HCT116 (cell line): ENCODE data around the gene MRPL9. TPM values are rescaled to one million over a fixed set of nuclear protein-coding genes. Genes with fewer than 3 reads are reported as not detected.

Experiments
- ATAC-seq: fragments of 200-7000 bp; cut with Tn5 transposase; 2 replicates; pipeline ENCODE4 v1.9.1; 2020; ENCODE audit warnings: mild to moderate bottlenecking, moderate library complexity
- BruUV-seq: library from RNA; stranded (reverse); fragments of 400-500 nt; replicated peaks from 2 replicates; lab custom pipeline; 2021; lab: Mats Ljungman, UMichigan
- CTCF ChIA-PET: fragments of 300-600 bp; sonication (Branson Sonifier 250); formaldehyde crosslinking; loops from one replicate; lab custom pipeline; 2021; ENCODE audit warnings: antibody characterized with exemption; lab: Charles Lee
- POLR2A ChIA-PET: fragments of 300-600, 350-600 bp; sonication (Branson Sonifier 250); formaldehyde crosslinking; loops from one replicate; lab custom pipeline; 2021; ENCODE audit warnings: antibody characterized with exemption; lab: Charles Lee
- RAD21 ChIA-PET, 2 experiments: fragments of 300-600 bp; sonication (Branson Sonifier 250); formaldehyde crosslinking; loops; one replicate each; lab custom pipeline; 2023; ENCODE audit warnings: low total read pairs in 2 of 2; ENCODE audit not compliant: uncharacterized antibody in 2 of 2, unreplicated experiment in 2 of 2, low non-redundant PET in 1 of 2; lab: Charles Lee
- DNase-seq: peaks from one replicate; pipeline ENCODE4 v3.0.0-alpha.2; 2010; ENCODE audit warnings: low read depth, low spot score
- H2AFZ ChIP-seq: fragments of 200-600 bp; shearing (Covaris generic), sonication (generic); 2 replicates; pipeline ENCODE4 v1.6.1; 2017; ENCODE audit warnings: low read depth, mixed run types, mixed read lengths, antibody characterized with exemption, low read length; ENCODE audit not compliant: poor library complexity, severe bottlenecking
- H3K27ac ChIP-seq: 2 replicates; pipeline ENCODE4 v1.5.1; 2012; ENCODE audit warnings: low read depth, low read length
- H3K27me3 ChIP-seq: fragments of 200-600 bp; sonication (generic); 2 replicates; pipeline ENCODE4 v1.6.1; 2016; ENCODE audit warnings: mixed run types, low read length, mixed read lengths; ENCODE audit not compliant: insufficient read depth
- H3K36me3 ChIP-seq, 2 experiments: fragments of 200-500 bp in 1 of 2; fragments of 200-600 bp in 1 of 2; sonication (Bioruptor generic) in 1 of 2; sonication (generic) in 1 of 2; 2 replicates each; pipeline versions ENCODE4 v1.5.1 to v1.6.1; 2014 to 2016; ENCODE audit warnings: low read length in 2 of 2, inconsistent platforms in 1 of 2, mixed read lengths in 1 of 2, mixed run types in 1 of 2; ENCODE audit not compliant: insufficient read depth in 2 of 2, control insufficient read depth in 1 of 2
- H3K4me1 ChIP-seq, 2 experiments: fragments of 200-600 bp in 1 of 2; sonication (generic) in 1 of 2; 2 replicates each; pipeline versions ENCODE4 v1.5.1 to v1.6.1; 2012 to 2017; ENCODE audit warnings: low read length in 2 of 2, inconsistent platforms in 1 of 2, mild to moderate bottlenecking in 1 of 2, mixed read lengths in 1 of 2, mixed run types in 1 of 2, moderate library complexity in 1 of 2; ENCODE audit not compliant: insufficient read depth in 2 of 2, control insufficient read depth in 1 of 2
- H3K4me2 ChIP-seq: fragments of 200-600 bp; sonication (generic); 2 replicates; pipeline ENCODE4 v1.6.1; 2017; ENCODE audit warnings: mixed run types, low read length, mixed read lengths
- H3K4me3 ChIP-seq, 2 experiments: fragments of 200-600 bp in 1 of 2; sonication (generic) in 1 of 2; replicated peaks in 1 of 2; 2 replicates each; pipeline ENCODE4 v1.5.1; 2011 to 2016; ENCODE audit warnings: low read length in 2 of 2, control low read depth in 1 of 2, low read depth in 1 of 2, mild to moderate bottlenecking in 1 of 2, mixed read lengths in 1 of 2, mixed run types in 1 of 2
- H3K79me2 ChIP-seq: fragments of 200-600 bp; sonication (generic); 2 replicates; pipeline ENCODE4 v1.6.1; 2017; ENCODE audit warnings: mild to moderate bottlenecking, mixed run types, low read length, moderate library complexity, mixed read lengths; ENCODE audit not compliant: insufficient read depth
- H3K9ac ChIP-seq: fragments of 200-600 bp; sonication (generic); 2 replicates; pipeline ENCODE4 v1.6.1; 2016; ENCODE audit warnings: low read length, mixed read lengths
- H3K9me2 ChIP-seq: fragments of 200-600 bp; sonication (generic), shearing (Covaris generic); 2 replicates; pipeline ENCODE4 v1.6.1; 2017; ENCODE audit warnings: mixed run types, mild to moderate bottlenecking, moderate library complexity; ENCODE audit not compliant: insufficient read depth
- H3K9me3 ChIP-seq, 2 experiments: fragments of 200-500 bp in 1 of 2; fragments of 200-600 bp in 1 of 2; sonication (Bioruptor generic) in 1 of 2; sonication (generic) in 1 of 2; 2 replicates each; pipeline ENCODE4 v1.6.1; 2014 to 2017; ENCODE audit warnings: low read length in 2 of 2, mixed read lengths in 2 of 2, inconsistent platforms in 1 of 2, low read depth in 1 of 2, mild to moderate bottlenecking in 1 of 2, mixed run types in 1 of 2, moderate library complexity in 1 of 2; ENCODE audit not compliant: control insufficient read depth in 1 of 2, insufficient read depth in 1 of 2
- H4K20me1 ChIP-seq: fragments of 200-600 bp; sonication (generic), shearing (Covaris generic); 2 replicates; pipeline ENCODE4 v1.6.1; 2017; ENCODE audit warnings: mixed run types, mild to moderate bottlenecking, moderate library complexity; ENCODE audit not compliant: insufficient read depth
- CEBPB ChIP-seq: IDR thresholded peaks from 2 replicates; pipeline ENCODE4 v1.6.1; 2012; ENCODE audit warnings: low read depth
- EGR1 ChIP-seq: IDR thresholded peaks from 2 replicates; pipeline ENCODE4 v1.6.1; 2012; ENCODE audit warnings: low read depth
- ELF1 ChIP-seq: IDR thresholded peaks from 2 replicates; pipeline ENCODE4 v1.6.1; 2012; ENCODE audit warnings: low read depth, borderline replicate concordance
- EZH2 ChIP-seq: fragments of 200-600 bp; sonication (generic); IDR thresholded peaks from 2 replicates; pipeline ENCODE4 v1.6.1; 2017; ENCODE audit warnings: antibody characterized with exemption, mixed run types
- EZH2phosphoT487 ChIP-seq: fragments of 200-600 bp; IDR thresholded peaks from 2 replicates; pipeline ENCODE4 v1.6.1; 2018; ENCODE audit warnings: antibody characterized with exemption, borderline replicate concordance
- FOSL1 ChIP-seq: IDR thresholded peaks from 2 replicates; pipeline ENCODE4 v1.6.1; 2012; ENCODE audit warnings: low read depth
- JUND ChIP-seq: IDR thresholded peaks from 2 replicates; pipeline ENCODE4 v1.6.1; 2012
- POLR2AphosphoS5 ChIP-seq: IDR thresholded peaks from 2 replicates; pipeline ENCODE4 v1.6.1; 2011; ENCODE audit warnings: mild to moderate bottlenecking, low read depth, low read length, moderate library complexity
- RAD21 ChIP-seq: IDR thresholded peaks from 2 replicates; pipeline ENCODE4 v1.6.1; 2012; ENCODE audit warnings: low read depth, mild to moderate bottlenecking
- SP1 ChIP-seq: IDR thresholded peaks from 2 replicates; pipeline ENCODE4 v1.6.1; 2012; ENCODE audit warnings: low read depth
- SRF ChIP-seq: IDR thresholded peaks from 2 replicates; pipeline ENCODE4 v1.6.1; 2012; ENCODE audit warnings: low read depth
- TCF7L2 ChIP-seq: IDR thresholded peaks from 2 replicates; pipeline ENCODE4 v1.7.0; 2011; ENCODE audit warnings: borderline replicate concordance, inconsistent platforms; ENCODE audit not compliant: insufficient read depth, insufficient read length; ENCODE audit errors: extremely low read depth
- intact Hi-C: fragments of 100-400 bp; cut with micrococcal nuclease; formaldehyde crosslinking; loops from 2 replicates; pipeline ENCODE4 v1.10.0; 2022
- total RNA-seq: library from RNA; stranded (reverse); gene quantifications from one replicate; pipeline ENCODE4 v1.2.1, GENCODE V29; 2021; ENCODE audit not compliant: unreplicated experiment
- TF ChIP-seq, protein P1 (sequence below), 3 experiments: fragments of 200-600 bp in 1 of 3; sonication (generic) in 1 of 3; IDR thresholded peaks in 2 of 3; conservative IDR thresholded peaks in 1 of 3; 2 replicates each; pipeline ENCODE4 v1.5.1; 2012 to 2017; ENCODE audit warnings: low read depth in 2 of 3, low read length in 2 of 3, antibody characterized with exemption in 1 of 3, borderline replicate concordance in 1 of 3, control low read depth in 1 of 3, mild to moderate bottlenecking in 1 of 3, mixed read lengths in 1 of 3, mixed run types in 1 of 3, moderate library complexity in 1 of 3; ENCODE audit not compliant: insufficient read depth in 1 of 3
- TF ChIP-seq, protein P2 (sequence below): IDR thresholded peaks from 2 replicates; pipeline ENCODE4 v1.6.1; 2011; ENCODE audit warnings: mild to moderate bottlenecking, low read length, moderate library complexity; ENCODE audit not compliant: insufficient replicate concordance; ENCODE audit errors: extremely low read depth

The MRPL9 gene
- total RNA-seq, 1 experiment from 2014 or later: 94.5 TPM

DNA sequence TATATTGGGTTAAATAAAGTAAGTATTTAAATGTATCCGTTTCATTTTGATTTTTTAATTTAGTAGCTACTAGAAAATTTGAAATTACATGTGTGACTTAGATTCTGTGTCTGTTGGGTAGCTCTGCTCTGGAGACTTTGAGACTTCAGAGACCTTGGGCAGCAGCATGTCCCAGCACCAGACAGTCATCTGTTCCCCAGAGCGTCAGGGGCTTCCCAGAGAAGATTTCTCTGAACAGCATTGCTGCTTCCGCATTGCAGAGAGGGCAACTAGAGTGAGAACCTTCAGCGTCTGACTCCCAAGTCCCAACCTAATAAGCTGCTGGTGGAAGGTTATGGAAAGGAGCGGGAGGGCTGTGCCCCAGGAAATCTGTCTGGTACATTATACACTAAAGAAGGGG is 35.3 kb upstream of the MRPL9 start:
- no peak for TF ChIP-seq RAD21
- TF ChIP-seq, protein P1, sequence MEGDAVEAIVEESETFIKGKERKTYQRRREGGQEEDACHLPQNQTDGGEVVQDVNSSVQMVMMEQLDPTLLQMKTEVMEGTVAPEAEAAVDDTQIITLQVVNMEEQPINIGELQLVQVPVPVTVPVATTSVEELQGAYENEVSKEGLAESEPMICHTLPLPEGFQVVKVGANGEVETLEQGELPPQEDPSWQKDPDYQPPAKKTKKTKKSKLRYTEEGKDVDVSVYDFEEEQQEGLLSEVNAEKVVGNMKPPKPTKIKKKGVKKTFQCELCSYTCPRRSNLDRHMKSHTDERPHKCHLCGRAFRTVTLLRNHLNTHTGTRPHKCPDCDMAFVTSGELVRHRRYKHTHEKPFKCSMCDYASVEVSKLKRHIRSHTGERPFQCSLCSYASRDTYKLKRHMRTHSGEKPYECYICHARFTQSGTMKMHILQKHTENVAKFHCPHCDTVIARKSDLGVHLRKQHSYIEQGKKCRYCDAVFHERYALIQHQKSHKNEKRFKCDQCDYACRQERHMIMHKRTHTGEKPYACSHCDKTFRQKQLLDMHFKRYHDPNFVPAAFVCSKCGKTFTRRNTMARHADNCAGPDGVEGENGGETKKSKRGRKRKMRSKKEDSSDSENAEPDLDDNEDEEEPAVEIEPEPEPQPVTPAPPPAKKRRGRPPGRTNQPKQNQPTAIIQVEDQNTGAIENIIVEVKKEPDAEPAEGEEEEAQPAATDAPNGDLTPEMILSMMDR (IDR thresholded peaks at IDR 0.05 in 2 of 3, conservative IDR thresholded peaks at IDR 0.05 in 1 of 3; ENCODE audit: borderline replicate concordance in 1 of 3, insufficient read depth in 1 of 3, low read depth in 2 of 3, low read length in 2 of 3): no peak
- no peak for TF ChIP-seq ELF1
- TF ChIP-seq CEBPB: no peak
- no peak for TF ChIP-seq EGR1
- TF ChIP-seq TCF7L2: no peak
- no peak for TF ChIP-seq EZH2phosphoT487
- no peak for TF ChIP-seq SP1
- no peak for TF ChIP-seq EZH2
- TF ChIP-seq, protein P2, sequence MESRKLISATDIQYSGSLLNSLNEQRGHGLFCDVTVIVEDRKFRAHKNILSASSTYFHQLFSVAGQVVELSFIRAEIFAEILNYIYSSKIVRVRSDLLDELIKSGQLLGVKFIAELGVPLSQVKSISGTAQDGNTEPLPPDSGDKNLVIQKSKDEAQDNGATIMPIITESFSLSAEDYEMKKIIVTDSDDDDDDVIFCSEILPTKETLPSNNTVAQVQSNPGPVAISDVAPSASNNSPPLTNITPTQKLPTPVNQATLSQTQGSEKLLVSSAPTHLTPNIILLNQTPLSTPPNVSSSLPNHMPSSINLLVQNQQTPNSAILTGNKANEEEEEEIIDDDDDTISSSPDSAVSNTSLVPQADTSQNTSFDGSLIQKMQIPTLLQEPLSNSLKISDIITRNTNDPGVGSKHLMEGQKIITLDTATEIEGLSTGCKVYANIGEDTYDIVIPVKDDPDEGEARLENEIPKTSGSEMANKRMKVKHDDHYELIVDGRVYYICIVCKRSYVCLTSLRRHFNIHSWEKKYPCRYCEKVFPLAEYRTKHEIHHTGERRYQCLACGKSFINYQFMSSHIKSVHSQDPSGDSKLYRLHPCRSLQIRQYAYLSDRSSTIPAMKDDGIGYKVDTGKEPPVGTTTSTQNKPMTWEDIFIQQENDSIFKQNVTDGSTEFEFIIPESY: no peak
- no peak for TF ChIP-seq FOSL1
- no peak for TF ChIP-seq JUND
- no peak for TF ChIP-seq POLR2AphosphoS5
- TF ChIP-seq SRF: no peak
- Histone ChIP-seq H3K4me1 (no peaks in the 10 kb centered on the region), H3K36me3 (no peaks in the 10 kb centered on the region), H3K4me3 (no peak overlapping the region), H3K4me2 (no peak overlapping the region), H3K9me2 (no peaks in the 10 kb centered on the region), H3K27ac (no peak overlapping the region), H4K20me1 (no peaks in the 10 kb centered on the region), H3K9ac (no peak overlapping the region), H3K79me2 (no peaks in the 10 kb centered on the region), H3K27me3 (peaks cover 31% of the 10 kb centered on the region), H3K9me3 (no peaks in the 10 kb centered on the region), H2AFZ (no peak overlapping the region)
- DNase-seq (no peak), ATAC-seq (no peak)
- POLR2A ChIA-PET: no interaction called here
- CTCF ChIA-PET: no interaction called here
- RAD21 ChIA-PET: no interaction called here
- BruUV-seq: no TSS peak
- intact Hi-C loops: no loop called here
